GM23248 (cell line): ENCODE results near the gene OLFM3. TPM values are rescaled to one million over a fixed set of nuclear protein-coding genes. Genes with fewer than 3 reads are reported as not detected.

ENCODE experiments used
- DNase-seq: peaks from one replicate; pipeline ENCODE4 v3.0.0-alpha.2; 2015
- H2AFZ ChIP-seq: fragments of 200-600 bp; sonication (generic); 2 replicates; pipeline ENCODE4 v1.6.1; 2016; ENCODE audit warnings: antibody characterized with exemption
- H3F3A ChIP-seq: fragments of 200-600 bp; sonication (generic); 2 replicates; pipeline ENCODE4 v1.6.1; 2016; ENCODE audit warnings: mild to moderate bottlenecking, antibody characterized with exemption, mixed run types; ENCODE audit not compliant: insufficient read depth
- H3K27ac ChIP-seq: fragments of 200-600 bp; sonication (generic); 2 replicates; pipeline ENCODE4 v1.5.1; 2016; ENCODE audit warnings: mild to moderate bottlenecking
- H3K27me3 ChIP-seq: fragments of 200-600 bp; sonication (generic); replicated peaks from 2 replicates; pipeline ENCODE4 v1.6.1; 2016; ENCODE audit warnings: mild to moderate bottlenecking; ENCODE audit not compliant: insufficient read depth
- H3K36me3 ChIP-seq: fragments of 200-600 bp; sonication (generic); 2 replicates; pipeline ENCODE4 v1.6.1; 2016; ENCODE audit warnings: low read depth, mild to moderate bottlenecking
- H3K4me1 ChIP-seq: fragments of 200-600 bp; sonication (generic); 2 replicates; pipeline ENCODE4 v1.6.1; 2016; ENCODE audit warnings: mild to moderate bottlenecking; ENCODE audit not compliant: insufficient read depth
- H3K4me2 ChIP-seq: fragments of 200-600 bp; sonication (generic); one replicate; pipeline ENCODE4 v1.6.1; 2016; ENCODE audit warnings: mild to moderate bottlenecking; ENCODE audit not compliant: unreplicated experiment
- H3K4me3 ChIP-seq: fragments of 200-600 bp; sonication (generic); 2 replicates; pipeline ENCODE4 v1.5.1; 2016; ENCODE audit warnings: mild to moderate bottlenecking
- H3K79me2 ChIP-seq: fragments of 200-600 bp; sonication (generic); 2 replicates; pipeline ENCODE4 v1.6.1; 2016; ENCODE audit warnings: mild to moderate bottlenecking; ENCODE audit not compliant: insufficient read depth
- H3K9ac ChIP-seq: fragments of 200-600 bp; sonication (generic); 2 replicates; pipeline ENCODE4 v1.6.1; 2016; ENCODE audit warnings: mild to moderate bottlenecking
- H3K9me2 ChIP-seq: fragments of 200-600 bp; sonication (generic); 2 replicates; pipeline ENCODE4 v1.6.1; 2016; ENCODE audit warnings: mixed run types, mild to moderate bottlenecking, moderate library complexity; ENCODE audit not compliant: insufficient read depth
- H3K9me3 ChIP-seq: fragments of 200-600 bp; sonication (generic); one replicate; pipeline ENCODE4 v1.6.1; 2017; ENCODE audit warnings: low read depth
- H4K20me1 ChIP-seq: fragments of 200-600 bp; sonication (generic); 2 replicates; pipeline ENCODE4 v1.6.0; 2016; ENCODE audit not compliant: insufficient read depth
- EZH2 ChIP-seq: fragments of 200-600 bp; sonication (generic); IDR thresholded peaks from 2 replicates; pipeline ENCODE4 v1.6.1; 2018; ENCODE audit warnings: antibody characterized with exemption, mild to moderate bottlenecking; ENCODE audit not compliant: insufficient read depth, poor library complexity, severe bottlenecking
- EZH2phosphoT487 ChIP-seq: fragments of 200-600 bp; sonication (generic); IDR thresholded peaks from 2 replicates; pipeline ENCODE4 v1.6.1; 2018; ENCODE audit warnings: antibody characterized with exemption, moderate library complexity, mild to moderate bottlenecking, low read depth; ENCODE audit not compliant: insufficient read depth
- WGBS, 2 experiments: methylation state at CpG; one replicate each; pipeline ENCODE4 v1.1.6; 2015 to 2017; ENCODE audit warnings: low lambda C conversion rate in 2 of 2, low coverage in 1 of 2; ENCODE audit errors: missing lambda C conversion rate in 2 of 2; 5-methylcytosine and 5-hydroxymethylcytosine counted together
- in situ Hi-C: fragments of 300-500 bp; cut with MboI; formaldehyde crosslinking; loops from 2 replicates; pipeline ENCODE4 v1.15.0; 2020
- polyA plus RNA-seq: library from polyadenylated mRNA; unstranded; fragments of >200 nt; fragmentation: Nextera tagmentation; extraction: Ambion mirVana; gene quantifications from 2 replicates; pipeline ENCODE4 v1.2.1, GENCODE V29; 2016
- total RNA-seq: library from RNA; depleted of rRNA; stranded (reverse); fragments of >200 nt; shearing (Covaris generic); gene quantifications from 2 replicates; pipeline ENCODE4 v1.2.3, GENCODE V29; 2014

Gene OLFM3
- total and polyA plus RNA-seq, 2 experiments from 2014 or later = not detected

GRCh38 chr1:101797722-101798121, 199.0 kb downstream of the OLFM3 start:
- Histone ChIP-seq H3K9ac (no peak overlapping the region), H3K79me2 (no peaks in the 10 kb centered on the region), H3K27me3 (no peaks in the 10 kb centered on the region), H3F3A (no peaks in the 10 kb centered on the region), H2AFZ (no peak overlapping the region), H3K36me3 (no peaks in the 10 kb centered on the region), H3K4me3 (no peak overlapping the region), H4K20me1 (no peaks in the 10 kb centered on the region), H3K27ac (no peak overlapping the region), H3K9me3 (no peaks in the 10 kb centered on the region), H3K4me2 (no peak overlapping the region), H3K4me1 (no peaks in the 10 kb centered on the region), H3K9me2 (no peaks in the 10 kb centered on the region)
- WGBS, 2 experiments = 41 to 42% methylated on average over 5 of the region's 5 CpGs
- TF ChIP-seq EZH2phosphoT487 (no peak), EZH2 (no peak)
- in situ Hi-C loops = no loop called here
- DNase-seq = no peak

GRCh38 chr1:101781201-101781831, 215.4 kb downstream of the OLFM3 start:
- no peak overlapping the region for H3K9ac ChIP-seq
- no peaks in the 10 kb centered on the region for H3K36me3 ChIP-seq
- no peaks in the 10 kb centered on the region for H3K9me3 ChIP-seq
- no peak overlapping the region for H3K4me2 ChIP-seq
- H3F3A ChIP-seq = no peaks in the 10 kb centered on the region
- no peaks in the 10 kb centered on the region for H3K9me2 ChIP-seq
- TF ChIP-seq EZH2 (no peak), EZH2phosphoT487 (no peak)
- no peaks in the 10 kb centered on the region for H3K4me1 ChIP-seq
- in situ Hi-C loops = no loop called here
- no peaks in the 10 kb centered on the region for H3K79me2 ChIP-seq
- no peak overlapping the region for H3K27ac ChIP-seq
- H2AFZ ChIP-seq = no peak overlapping the region
- H4K20me1 ChIP-seq = no peaks in the 10 kb centered on the region
- 3 to 10% methylated on average over 3 of the region's 3 CpGs for WGBS, 2 experiments
- no peaks in the 10 kb centered on the region for H3K27me3 ChIP-seq
- DNase-seq = peak; percentile 3
- no peak overlapping the region for H3K4me3 ChIP-seq

GRCh38 chr1:101769520-101769919, 227.2 kb downstream of the OLFM3 start:
- H3K27ac ChIP-seq = no peak overlapping the region
- H3K4me3 ChIP-seq = no peak overlapping the region
- H4K20me1 ChIP-seq = no peaks in the 10 kb centered on the region
- H2AFZ ChIP-seq = no peak overlapping the region
- H3K9me3 ChIP-seq = no peaks in the 10 kb centered on the region
- peak; percentile 18 for DNase-seq
- H3K4me1 ChIP-seq = no peaks in the 10 kb centered on the region
- WGBS, 2 experiments = 36 to 40% methylated on average over 3 of the region's 3 CpGs
- in situ Hi-C loops = no loop called here
- H3K9ac ChIP-seq = no peak overlapping the region
- no peaks in the 10 kb centered on the region for H3K36me3 ChIP-seq
- no peak for TF ChIP-seq EZH2
- TF ChIP-seq EZH2phosphoT487 = no peak
- H3F3A ChIP-seq = no peaks in the 10 kb centered on the region
- H3K4me2 ChIP-seq = no peak overlapping the region
- no peaks in the 10 kb centered on the region; the same call in 1 of the 2 replicates for H3K9me2 ChIP-seq
- H3K79me2 ChIP-seq = no peaks in the 10 kb centered on the region
- no peaks in the 10 kb centered on the region for H3K27me3 ChIP-seq

GRCh38 chr1:101757985-101758384, 238.7 kb downstream of the OLFM3 start:
- DNase-seq = no peak

More at GRCh38 chr1:101757985-101758384, 238.7 kb downstream of the OLFM3 start:
- H3F3A ChIP-seq = no peaks in the 10 kb centered on the region
- no peaks in the 10 kb centered on the region for H3K9me2 ChIP-seq
- no peaks in the 10 kb centered on the region for H3K79me2 ChIP-seq
- TF ChIP-seq EZH2 (no peak), EZH2phosphoT487 (no peak)
- H3K9me3 ChIP-seq = no peaks in the 10 kb centered on the region
- H4K20me1 ChIP-seq = no peaks in the 10 kb centered on the region
- H3K36me3 ChIP-seq = no peaks in the 10 kb centered on the region
- no peaks in the 10 kb centered on the region for H3K4me1 ChIP-seq
- no peak overlapping the region for H3K4me2 ChIP-seq
- no peaks in the 10 kb centered on the region for H3K27me3 ChIP-seq
- H3K9ac ChIP-seq = no peak overlapping the region
- in situ Hi-C loops = no loop called here
- no peak overlapping the region for H3K27ac ChIP-seq
- no peak overlapping the region for H2AFZ ChIP-seq
- 45 to 46% methylated on average over 5 of the region's 5 CpGs for WGBS, 2 experiments
- no peak overlapping the region for H3K4me3 ChIP-seq
